Mucosa of descending colon (tissue), 3 donors: ENCODE results near the gene NEGR1. TPM values are rescaled to one million over a fixed set of nuclear protein-coding genes. Genes with fewer than 3 reads are reported as not detected.

Experiments
- ATAC-seq: fragments of 200-7000 bp; cut with Tn5 transposase; one replicate; pipeline ENCODE4 v1.9.1; 2020; ENCODE audit warnings: mild to moderate bottlenecking, moderate library complexity
- DNase-seq, 3 donors: peaks; one replicate each; pipeline ENCODE4 v3.0.0-alpha.2; 2020
- H3K36me3 ChIP-seq: fragments of 200-600 bp; one replicate; pipeline ENCODE4 v1.8.0; 2021; ENCODE audit warnings: low read depth, mild to moderate bottlenecking
- H3K4me1 ChIP-seq: fragments of 200-600 bp; one replicate; pipeline ENCODE4 v1.8.0; 2021; ENCODE audit warnings: low read depth, mild to moderate bottlenecking
- H3K4me3 ChIP-seq: fragments of 200-600 bp; one replicate; pipeline ENCODE4 v1.8.0; 2021; ENCODE audit warnings: mild to moderate bottlenecking
- H3K9me3 ChIP-seq: fragments of 200-600 bp; one replicate; pipeline ENCODE4 v1.8.0; 2021; ENCODE audit warnings: mild to moderate bottlenecking
- CTCF ChIP-seq: fragments of 200-600 bp; IDR thresholded peaks from one replicate; pipeline ENCODE4 v1.8.0; 2022; ENCODE audit warnings: antibody characterized with exemption, mild to moderate bottlenecking
- intact Hi-C, 2 donors: fragments of 100-400 bp; cut with DNase I in 1 of 2; cut with micrococcal nuclease in 1 of 2; formaldehyde crosslinking; loops; one replicate each; pipeline versions ENCODE4 v1.11.0 to v1.11.1; 2022; cut with DNase I, micrococcal nuclease
- total RNA-seq, 3 donors: library from RNA; stranded (reverse); fragmentation: NEBNext Ultra II Directional in 2 of 3; extraction: Animal tissue kit (Norgen Biotek cat#: 25700) in 2 of 3; gene quantifications; one replicate each; pipeline versions ENCODE4 v1.2.1 to v1.2.4, GENCODE V29; 2021 to 2023
- donor health status: DM: no; HTN: no; CAD: no; lungs with moderate emphysema.
- donor health status: DM: no; HTN: no; CAD: no.
- donor health status: DM: no; HTN: yes; CAD: no.

NEGR1 gene
- total RNA-seq, 3 donors from 2014 or later = 2.3 to 47.9 (median 8.0) TPM

- Histone ChIP-seq H3K4me1 (no peaks in the 10 kb centered on the region), H3K9me3 (no peaks in the 10 kb centered on the region), H3K36me3 (no peaks in the 10 kb centered on the region), H3K4me3 (no peak overlapping the region)
- TF ChIP-seq CTCF = no peak
- no peak for ATAC-seq
- DNase-seq = no peak
- intact Hi-C loops = no loop called here
Measured at GRCh38 chr1:71502006-71502405, 780.3 kb downstream of the NEGR1 start.

- no peak for ATAC-seq
- DNase-seq = no peak
- no peaks in the 10 kb centered on the region for H3K9me3 ChIP-seq
- no peaks in the 10 kb centered on the region for H3K36me3 ChIP-seq
- intact Hi-C loops = no loop called here
- TF ChIP-seq CTCF = no peak
- H3K4me3 ChIP-seq = no peak overlapping the region
- no peaks in the 10 kb centered on the region for H3K4me1 ChIP-seq
Measured at GRCh38 chr1:71498542-71498941, 783.8 kb downstream of the NEGR1 start.

GRCh38 chr1:71494163-71494562 is 788.2 kb downstream of the NEGR1 start:
- ATAC-seq (peak; percentile 44), DNase-seq (no peak)
- H3K4me1 ChIP-seq = no peaks in the 10 kb centered on the region
- intact Hi-C loops = no loop called here
- H3K4me3 ChIP-seq = no peak overlapping the region
- TF ChIP-seq CTCF = no peak
- no peaks in the 10 kb centered on the region for H3K36me3 ChIP-seq
- H3K9me3 ChIP-seq = no peaks in the 10 kb centered on the region

GRCh38 chr1:71492298-71493041 is 789.9 kb downstream of the NEGR1 start:
- TF ChIP-seq CTCF = no peak
- no peak for ATAC-seq

GRCh38 chr1:71490432-71490831 is 791.9 kb downstream of the NEGR1 start:
- ATAC-seq = no peak

More at GRCh38 chr1:71492298-71493041, 789.9 kb downstream of the NEGR1 start:
- no peaks in the 10 kb centered on the region for H3K36me3 ChIP-seq
- H3K4me1 ChIP-seq = no peaks in the 10 kb centered on the region
- no peak for DNase-seq
- intact Hi-C loops = no loop called here
- no peak overlapping the region for H3K4me3 ChIP-seq
- H3K9me3 ChIP-seq = no peaks in the 10 kb centered on the region

More at GRCh38 chr1:71490432-71490831, 791.9 kb downstream of the NEGR1 start:
- H3K9me3 ChIP-seq = no peaks in the 10 kb centered on the region
- TF ChIP-seq CTCF = no peak
- no peak for DNase-seq
- H3K4me1 ChIP-seq = no peaks in the 10 kb centered on the region
- no peak overlapping the region for H3K4me3 ChIP-seq
- intact Hi-C loops = no loop called here
- H3K36me3 ChIP-seq = no peaks in the 10 kb centered on the region
